Fibroblast of lung (primary cell): Measurements from ENCODE around the gene ZC3H12D. TPM values are rescaled to one million over a fixed set of nuclear protein-coding genes. Genes with fewer than 3 reads are reported as not detected.

ENCODE experiments used
- DNase-seq, 2 donors: peaks; one replicate each; pipeline versions ENCODE4 v3.0.0 to v3.0.0-alpha.2; 2010; ENCODE audit warnings: low read depth in 2 of 2
- H2AFZ ChIP-seq: 2 replicates; pipeline ENCODE4 v1.5.1; 2012; ENCODE audit warnings: low read length, control low read depth, inconsistent platforms
- H3K27ac ChIP-seq: 2 replicates; pipeline ENCODE4 v1.5.1; 2011; ENCODE audit warnings: low read length, control low read depth; ENCODE audit not compliant: insufficient read depth
- H3K27me3 ChIP-seq: 2 replicates; pipeline ENCODE4 v1.5.1; 2011; ENCODE audit warnings: mild to moderate bottlenecking, low read length; ENCODE audit not compliant: control insufficient read depth, insufficient read depth
- H3K36me3 ChIP-seq: 2 replicates; pipeline ENCODE4 v1.5.1; 2011; ENCODE audit warnings: low read length; ENCODE audit not compliant: control insufficient read depth, insufficient read depth
- H3K4me1 ChIP-seq: 2 replicates; pipeline ENCODE4 v1.5.1; 2011; ENCODE audit warnings: low read length; ENCODE audit not compliant: control insufficient read depth, insufficient read depth; ENCODE audit errors: extremely low read depth
- H3K4me2 ChIP-seq: 2 replicates; pipeline ENCODE4 v1.5.1; 2011; ENCODE audit warnings: low read length, control low read depth; ENCODE audit not compliant: insufficient read depth; ENCODE audit errors: extremely low read depth
- H3K4me3 ChIP-seq, 4 experiments: fragments of 200-600 bp in 1 of 4; sonication (generic) in 1 of 4; replicated peaks in 1 of 4; 2 replicates each; pipeline ENCODE4 v1.5.1; 2011 to 2016; ENCODE audit warnings: low read length in 4 of 4, low read depth in 3 of 4, mild to moderate bottlenecking in 3 of 4, control low read depth in 2 of 4, inconsistent platforms in 1 of 4, mixed read lengths in 1 of 4; ENCODE audit not compliant: insufficient read depth in 1 of 4; ENCODE audit errors: control extremely low read depth in 1 of 4
- H3K79me2 ChIP-seq: 2 replicates; pipeline ENCODE4 v1.5.1; 2012; ENCODE audit warnings: mild to moderate bottlenecking, low read length, inconsistent platforms; ENCODE audit not compliant: control insufficient read depth, insufficient read depth
- H3K9ac ChIP-seq: 2 replicates; pipeline ENCODE4 v1.5.1; 2011; ENCODE audit warnings: mild to moderate bottlenecking, low read length, control low read depth; ENCODE audit not compliant: insufficient read depth
- H3K9me3 ChIP-seq: 2 replicates; pipeline ENCODE4 v1.5.1; 2012; ENCODE audit warnings: low read depth, low read length; ENCODE audit not compliant: control insufficient read depth, insufficient read depth
- H4K20me1 ChIP-seq: 2 replicates; pipeline ENCODE4 v1.5.1; 2011; ENCODE audit warnings: low read length; ENCODE audit not compliant: control insufficient read depth, insufficient read depth; ENCODE audit errors: extremely low read depth
- CTCF ChIP-seq, 2 donors: IDR thresholded peaks in 1 of 2; conservative IDR thresholded peaks in 1 of 2; 1 replicate in 1 of 2; 2 replicates in 1 of 2; pipeline ENCODE4 v1.5.1; 2011 to 2012; ENCODE audit warnings: low read length in 2 of 2, control low read depth in 1 of 2, inconsistent platforms in 1 of 2, low read depth in 1 of 2, mild to moderate bottlenecking in 1 of 2
- EZH2 ChIP-seq: IDR thresholded peaks from 2 replicates; pipeline ENCODE4 v1.5.1; 2012; ENCODE audit warnings: low read length, control low read depth, mild to moderate bottlenecking; ENCODE audit errors: missing control alignments
- polyA plus RNA-seq, 2 donors: library from polyadenylated mRNA; depleted of rRNA in 1 of 2; stranded (reverse) in 1 of 2; unstranded in 1 of 2; fragments of >200 nt; gene quantifications; 2 replicates each; pipeline ENCODE4 v1.2.1, GENCODE V29; 2011 to 2012; ENCODE audit warnings: missing spikeins in 1 of 2
- total RNA-seq: library from RNA; depleted of rRNA; stranded (reverse); fragments of >200 nt; gene quantifications from 2 replicates; pipeline ENCODE4 v1.2.1, GENCODE V29; 2014

The ZC3H12D gene
- total and polyA plus RNA-seq, 2 donors (not counting 1 experiment from before 2014, with no cell fraction given) = 0.01 to 0.17 TPM

DNA sequence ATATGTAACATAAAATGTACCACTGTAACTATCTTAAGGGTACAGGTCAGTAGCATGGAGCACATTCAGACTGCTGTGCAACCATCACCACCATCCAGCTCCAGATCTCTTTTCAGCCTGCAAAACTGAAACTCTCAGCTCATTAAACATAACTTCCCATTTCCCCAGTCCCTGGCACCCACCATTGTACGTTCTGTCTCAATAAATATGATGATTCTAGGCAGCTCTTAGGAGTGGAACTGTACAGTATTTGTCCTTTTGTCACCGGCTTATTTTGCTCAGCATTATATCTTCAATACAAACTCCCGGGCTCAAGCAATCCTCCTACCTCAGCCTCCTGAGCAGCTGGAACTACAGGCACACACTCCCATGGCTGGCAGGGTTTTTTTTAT lies 1.5 kb downstream of the ZC3H12D start:
- Histone ChIP-seq H3K79me2 (no peaks in the 10 kb centered on the region), H3K9me3 (no peaks in the 10 kb centered on the region), H3K27ac (no peak overlapping the region), H3K4me3 (no peak overlapping the region), H3K9ac (no peak overlapping the region), H3K27me3 (no peaks in the 10 kb centered on the region), H3K4me2 (no peak overlapping the region), H3K36me3 (no peaks in the 10 kb centered on the region), H3K4me1 (no peaks in the 10 kb centered on the region), H4K20me1 (no peaks in the 10 kb centered on the region), H2AFZ (no peak overlapping the region)
- DNase-seq = no peak
- TF ChIP-seq CTCF (conservative IDR thresholded peaks at IDR 0.05 in 1 of 2, IDR thresholded peaks at IDR 0.05 in 1 of 2; ENCODE audit: low read depth in 1 of 2, low read length in 2 of 2) (no peak), EZH2 (no peak)

GRCh38 chr6:149482545-149483333 lies 2.1 kb downstream of the ZC3H12D start:
- Histone ChIP-seq H2AFZ (no peak overlapping the region), H3K79me2 (no peaks in the 10 kb centered on the region), H4K20me1 (no peaks in the 10 kb centered on the region), H3K27ac (no peak overlapping the region), H3K4me2 (peak overlapping the region; percentile 44), H3K4me1 (no peaks in the 10 kb centered on the region), H3K9ac (no peak overlapping the region), H3K36me3 (no peaks in the 10 kb centered on the region), H3K4me3 (no peak overlapping the region), H3K9me3 (no peaks in the 10 kb centered on the region), H3K27me3 (no peaks in the 10 kb centered on the region)
- TF ChIP-seq CTCF (conservative IDR thresholded peaks at IDR 0.05 in 1 of 2, IDR thresholded peaks at IDR 0.05 in 1 of 2; ENCODE audit: low read depth in 1 of 2, low read length in 2 of 2) (no peak), EZH2 (no peak)
- no peak for DNase-seq

DNA sequence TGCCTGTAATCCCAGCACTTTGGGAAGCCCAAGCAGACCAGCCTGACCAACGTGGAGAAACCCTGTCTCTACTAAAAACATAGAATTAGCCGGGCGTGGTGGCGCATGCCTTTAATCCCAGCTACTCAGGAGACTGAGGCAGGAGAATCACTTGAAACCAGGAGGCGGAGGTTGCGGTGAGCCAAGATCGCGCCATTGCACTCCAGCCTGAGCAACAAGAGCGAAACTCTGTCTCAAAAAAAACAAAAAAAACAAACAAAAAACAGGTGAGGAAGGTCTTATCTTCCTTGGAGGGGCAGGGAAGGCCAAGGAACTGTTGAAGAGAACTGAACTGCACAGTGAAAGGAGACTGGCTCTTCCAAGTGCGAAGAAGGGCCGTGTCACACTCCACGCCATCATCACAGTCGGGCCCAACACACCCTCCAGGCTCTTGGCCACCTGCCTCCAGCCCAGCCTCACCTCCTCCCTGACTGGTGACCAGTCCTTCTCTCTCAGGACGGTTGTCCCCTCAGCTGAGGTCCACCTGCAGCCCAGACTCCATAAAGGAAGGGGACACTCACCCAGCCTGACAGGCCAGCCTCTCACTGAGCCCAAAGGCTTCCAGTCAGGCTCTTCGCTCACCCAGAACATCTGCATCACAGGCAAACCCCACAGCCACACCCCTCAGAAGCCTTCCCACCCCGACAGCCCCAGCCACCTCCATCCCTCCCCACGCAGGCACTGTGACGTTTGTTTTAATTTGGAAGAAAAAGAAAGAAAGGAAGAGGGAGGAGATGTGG lies 4.1 kb downstream of the ZC3H12D start:
- no peaks in the 10 kb centered on the region for H3K9me3 ChIP-seq
- H3K36me3 ChIP-seq = no peaks in the 10 kb centered on the region
- H3K27me3 ChIP-seq = no peaks in the 10 kb centered on the region
- no peaks in the 10 kb centered on the region for H3K79me2 ChIP-seq
- H3K4me2 ChIP-seq = no peak overlapping the region
- no peaks in the 10 kb centered on the region for H4K20me1 ChIP-seq
- H3K27ac ChIP-seq = no peak overlapping the region
- H3K9ac ChIP-seq = no peak overlapping the region
- TF ChIP-seq EZH2 = no peak
- TF ChIP-seq CTCF (conservative IDR thresholded peaks at IDR 0.05 in 1 of 2, IDR thresholded peaks at IDR 0.05 in 1 of 2; ENCODE audit: low read depth in 1 of 2, low read length in 2 of 2) = no peak
- H3K4me1 ChIP-seq = no peaks in the 10 kb centered on the region
- no peak overlapping the region for H2AFZ ChIP-seq
- H3K4me3 ChIP-seq = no peak overlapping the region
- DNase-seq = no peak
